Measurements from ENCODE around the gene C19orf44.
"Not testable (repeated sequence)": the region's sequence is repeated elsewhere in the genome, so short reads cannot be mapped to it uniquely, and the experiment has no call there.

DNA sequence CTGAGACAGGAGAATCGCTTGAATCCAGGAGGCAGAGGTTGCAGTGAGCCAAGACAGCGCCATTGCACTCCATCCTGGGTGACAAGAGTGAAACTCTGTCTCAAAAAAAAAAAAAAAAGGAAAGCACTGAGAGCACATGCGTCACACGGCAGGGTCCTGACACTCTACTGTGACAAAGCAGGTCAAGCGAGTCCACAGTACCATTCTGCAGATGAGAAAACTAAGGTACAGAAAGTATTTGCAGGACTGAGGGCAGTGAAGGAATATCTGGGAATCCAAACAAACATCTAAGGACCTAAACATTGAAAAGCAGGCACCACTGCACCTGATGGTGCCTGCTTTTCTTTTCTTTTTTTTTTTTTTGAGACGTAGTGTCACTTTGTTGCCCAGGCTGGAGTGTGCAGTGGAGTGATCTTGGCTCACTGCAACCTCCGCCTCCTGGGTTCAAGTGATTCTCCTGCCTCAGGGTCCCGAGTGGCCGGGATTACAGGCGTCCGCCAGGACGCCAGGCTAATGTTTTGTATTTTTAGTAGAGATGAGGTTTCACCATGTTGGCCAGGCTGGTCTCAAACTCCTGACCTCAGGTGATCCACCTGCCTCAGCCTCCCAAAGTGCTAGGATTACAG, 29.3 kb upstream of the C19orf44 start:
- not testable (repeated sequence) for TF ChIP-seq POLR2A, CTCF, EP300 (IDR thresholded peaks at IDR 0.05)

Data from tibial nerve (tissue), 4 donors.